ENCODE measurements around the gene DMD. TPM values are rescaled to one million over a fixed set of nuclear protein-coding genes. Genes with fewer than 3 reads are reported as not detected.
"Not testable (repeated sequence)": the region's sequence is repeated elsewhere in the genome, so short reads cannot be mapped to it uniquely, and the experiment has no call there.

Gene DMD
- 10 to 100 TPM; 14.9 to 18.3 (median 15.4) TPM for polyA plus RNA-seq (ENCODE audit: insufficient read length in 3 of 3)

GRCh38 chrX:33211356-33212260 lies at the start of gene DMD:
Gene DMD, minus strand, starts transcription at chrX:33211549. Its CDS starts 237 bp downstream, at chrX:33211312.
- DNase-seq (ENCODE audit: low read depth in 3 of 3, low spot score in 2 of 3), result peak; percentile 10 to 14 (median 12)

GRCh38 chrX:33252306-33252825 lies 41.0 kb upstream of the DMD start:
- no peak for DNase-seq (ENCODE audit: low read depth in 3 of 3, low spot score in 2 of 3)

DNA sequence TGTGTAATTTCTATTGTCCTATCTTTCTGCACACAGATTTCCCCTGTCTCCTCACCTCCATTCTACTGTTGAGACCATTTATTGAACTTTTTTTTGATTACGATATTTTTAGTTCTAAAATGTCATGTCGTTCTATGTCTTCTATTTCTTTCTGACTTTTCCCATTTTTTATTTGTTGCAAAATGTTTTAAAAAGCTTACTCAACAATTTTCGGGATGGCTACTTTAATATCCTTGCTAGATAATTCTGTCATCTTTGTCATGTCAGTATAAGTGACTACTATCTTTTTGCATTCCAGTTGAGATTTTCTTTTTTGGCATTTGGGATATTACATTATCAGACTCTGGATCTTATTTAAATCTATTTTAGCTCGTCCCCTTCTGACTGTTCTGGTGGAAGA lies 7.5 kb upstream of the DMD start:
- no peak for DNase-seq (ENCODE audit: low read depth in 3 of 3, low spot score in 2 of 3)

DNA sequence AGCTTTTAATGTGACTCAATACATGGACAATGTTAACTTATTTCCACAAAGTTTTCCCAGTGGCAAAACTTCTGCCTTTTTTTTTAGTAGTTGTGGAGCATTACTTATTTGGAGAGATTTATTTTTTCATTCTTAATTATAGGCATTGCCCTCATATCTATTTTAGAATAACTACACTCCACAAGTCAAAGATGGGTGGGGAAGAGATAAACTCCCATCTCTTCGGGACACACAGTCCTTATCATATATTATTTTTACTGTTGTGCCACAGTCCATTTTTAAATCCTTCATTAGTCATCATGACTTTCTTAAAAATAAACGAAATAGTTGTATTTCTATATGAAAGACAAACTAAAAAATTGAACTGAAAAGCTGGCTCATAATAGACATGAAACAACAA lies 1.2 kb downstream of the DMD start:
- no peak for DNase-seq (ENCODE audit: low read depth in 3 of 3, low spot score in 2 of 3)

GRCh38 chrX:33207056-33207455 lies 4.3 kb downstream of the DMD start:
- no peak for DNase-seq (ENCODE audit: low read depth in 3 of 3, low spot score in 2 of 3)

DNA sequence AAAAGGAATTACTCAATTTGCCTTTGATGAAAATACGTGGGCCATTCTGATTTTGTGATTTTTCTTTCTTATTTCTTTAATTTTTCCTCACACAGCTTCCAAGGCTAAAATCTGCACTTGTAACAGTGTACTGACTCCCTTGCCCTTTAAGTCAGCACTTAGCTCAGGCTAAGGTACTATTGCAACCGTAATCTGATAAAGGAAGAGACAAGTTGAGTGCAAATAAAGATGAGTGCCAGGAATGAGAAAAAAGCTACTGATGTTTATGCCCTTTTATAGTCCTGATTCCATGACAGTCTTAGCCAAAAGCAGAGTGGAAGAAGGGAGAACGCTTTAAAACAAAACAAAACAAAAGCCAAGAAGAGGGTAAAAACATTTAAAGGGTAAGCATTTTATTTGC lies 6.0 kb downstream of the DMD start:
- DNase-seq (ENCODE audit: low read depth in 3 of 3, low spot score in 2 of 3), result no peak

- DNase-seq (ENCODE audit: low read depth in 3 of 3, low spot score in 2 of 3), result no peak
Measured at GRCh38 chrX:33204889-33205288, 6.5 kb downstream of the DMD start.

DNA sequence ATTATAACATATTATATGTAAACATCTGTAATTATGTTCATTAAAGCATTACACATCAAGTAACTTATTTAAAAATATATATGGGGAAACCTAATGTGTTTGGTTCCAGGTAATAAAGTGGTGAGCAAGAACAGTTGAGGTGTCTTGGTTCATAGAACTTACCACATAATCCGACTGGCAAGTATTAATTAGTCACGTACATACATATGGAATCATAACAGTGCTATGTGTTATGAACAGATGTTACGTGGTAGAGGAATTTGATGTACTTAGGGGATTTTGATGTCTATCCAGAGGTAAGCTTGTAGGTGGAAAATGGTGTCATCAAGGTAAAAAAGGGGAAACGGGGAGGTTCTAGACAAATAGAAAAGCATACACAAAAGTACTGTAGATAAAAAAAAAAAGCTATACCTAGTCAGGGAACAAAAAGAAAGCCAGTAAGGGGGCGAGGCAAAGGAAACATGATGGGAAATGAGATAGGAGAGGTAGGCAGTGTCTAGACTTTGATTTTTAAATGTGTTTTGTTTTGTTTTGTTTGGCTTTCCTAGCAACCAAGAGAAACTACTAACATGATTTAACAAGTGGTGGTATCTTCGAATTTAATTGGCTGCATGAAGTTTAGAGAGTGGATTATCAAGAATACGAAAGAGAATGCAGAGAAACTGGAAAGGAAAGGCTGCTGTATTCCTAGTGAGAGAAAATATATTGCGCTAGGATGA lies 12.6 kb downstream of the DMD start:
- DNase-seq (ENCODE audit: low read depth in 3 of 3, low spot score in 2 of 3), result no peak

GRCh38 chrX:33195698-33196097 lies 15.7 kb downstream of the DMD start:
- no peak for DNase-seq (ENCODE audit: low read depth in 3 of 3, low spot score in 2 of 3)

GRCh38 chrX:33194876-33195433 lies 16.4 kb downstream of the DMD start:
- DNase-seq (ENCODE audit: low read depth in 3 of 3, low spot score in 2 of 3), result no peak

- no peak for DNase-seq (ENCODE audit: low read depth in 3 of 3, low spot score in 2 of 3)
Measured at GRCh38 chrX:33194289-33194688, 17.1 kb downstream of the DMD start.

DNA sequence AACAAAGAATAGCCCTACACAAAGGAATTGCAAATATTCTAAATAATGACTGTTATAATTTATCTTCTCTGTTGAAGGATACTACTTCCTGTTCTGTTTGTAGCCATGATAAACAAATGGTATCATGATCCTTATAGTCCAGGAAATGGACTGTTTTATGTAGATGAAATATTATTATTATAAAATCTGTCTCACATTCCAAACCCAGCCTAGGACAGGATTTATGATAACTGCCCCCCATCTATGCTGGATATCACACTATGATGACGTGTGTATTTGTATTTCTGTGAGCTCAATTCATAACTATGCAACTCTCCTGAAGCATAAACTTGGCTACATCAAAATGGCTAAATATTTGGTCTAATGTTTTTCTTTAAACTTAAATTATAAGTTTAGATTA lies 21.3 kb downstream of the DMD start:
- DNase-seq (ENCODE audit: low read depth in 3 of 3, low spot score in 2 of 3), result no peak

DNA sequence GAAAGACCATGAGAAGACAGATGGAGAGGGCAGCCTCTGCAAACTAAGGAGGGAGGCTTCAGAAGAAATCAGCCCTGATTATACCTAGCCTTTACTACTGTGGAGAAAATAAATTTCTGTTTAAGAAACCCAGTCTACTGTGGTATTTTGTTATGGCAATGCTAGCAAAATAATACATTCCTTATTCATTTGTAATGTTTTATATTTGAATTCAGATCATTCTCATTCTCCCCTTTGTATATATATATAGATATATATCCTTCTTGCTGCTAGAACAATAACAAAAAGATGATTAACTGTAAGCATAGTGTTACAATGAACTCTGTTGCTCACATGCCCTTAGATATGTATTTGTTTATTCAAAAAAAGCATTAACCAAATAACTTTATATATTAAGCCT lies 22.5 kb downstream of the DMD start:
- DNase-seq (ENCODE audit: low read depth in 3 of 3, low spot score in 2 of 3), result no peak

GRCh38 chrX:33188286-33188685 lies 23.1 kb downstream of the DMD start:
- DNase-seq (ENCODE audit: low read depth in 3 of 3, low spot score in 2 of 3), result no peak

- not testable (repeated sequence) for DNase-seq (ENCODE audit: low read depth in 3 of 3, low spot score in 2 of 3)
Measured at GRCh38 chrX:33184803-33185202, 26.5 kb downstream of the DMD start.

GRCh38 chrX:33183361-33183760 lies 28.0 kb downstream of the DMD start:
- DNase-seq (ENCODE audit: low read depth in 3 of 3, low spot score in 2 of 3), result no peak

DNA sequence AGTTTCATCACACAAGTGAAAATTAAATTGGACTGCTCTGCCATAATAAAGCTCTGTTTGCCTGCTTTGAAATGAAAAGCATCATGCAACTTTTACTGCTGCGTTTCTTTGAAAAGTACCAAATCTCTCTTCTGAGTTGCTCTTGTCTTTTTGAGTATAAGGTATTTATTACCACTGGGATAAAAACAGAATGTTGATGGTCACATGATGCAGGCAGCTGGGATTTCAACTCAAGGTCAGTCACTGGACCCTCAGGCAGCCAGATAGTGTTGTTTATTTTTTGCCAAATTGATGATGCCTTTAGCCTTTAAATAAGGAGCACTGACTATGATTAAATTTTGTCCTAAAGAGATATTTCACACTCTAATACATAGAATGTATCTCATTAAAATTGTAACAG lies 32.7 kb downstream of the DMD start:
- DNase-seq (ENCODE audit: low read depth in 3 of 3, low spot score in 2 of 3), result no peak

DNA sequence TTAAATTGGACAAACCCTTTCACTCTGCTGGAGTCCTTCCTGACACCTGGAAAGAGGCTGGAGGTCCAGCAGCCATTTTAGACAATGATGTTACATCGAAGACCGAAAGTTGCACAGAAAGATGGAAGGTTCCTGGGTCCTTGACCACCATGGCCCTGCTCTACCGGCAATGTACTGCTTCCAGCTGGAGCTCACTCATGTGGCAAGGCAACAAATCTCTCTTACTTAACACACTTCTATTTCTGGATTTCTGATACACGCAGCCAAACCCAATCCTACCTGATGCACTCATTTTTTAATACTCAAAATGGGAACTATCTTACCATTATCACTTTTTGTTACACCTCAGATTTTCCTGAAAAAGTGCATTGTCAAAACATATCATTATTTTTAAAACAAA lies 33.1 kb downstream of the DMD start:
- DNase-seq (ENCODE audit: low read depth in 3 of 3, low spot score in 2 of 3), result no peak

DNA sequence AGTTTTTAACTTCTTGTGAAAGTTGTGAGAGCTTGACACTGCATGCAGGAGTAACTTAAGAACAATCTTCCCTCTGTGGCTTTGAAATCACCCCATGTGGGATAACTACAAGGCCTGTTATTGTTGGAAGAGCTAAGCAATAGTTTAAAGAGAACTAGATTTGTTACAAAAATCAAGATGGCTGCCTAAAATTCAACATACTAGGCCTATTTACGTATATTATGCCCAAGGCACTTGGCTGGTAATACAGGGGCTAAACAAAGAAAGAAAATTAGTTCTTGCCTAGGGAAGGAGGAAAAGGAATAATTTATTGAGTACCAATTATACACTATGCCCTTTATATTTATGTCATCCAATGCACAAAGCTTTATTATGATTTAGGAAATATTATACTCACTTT lies 36.1 kb downstream of the DMD start:
- DNase-seq (ENCODE audit: low read depth in 3 of 3, low spot score in 2 of 3), result no peak

DNA sequence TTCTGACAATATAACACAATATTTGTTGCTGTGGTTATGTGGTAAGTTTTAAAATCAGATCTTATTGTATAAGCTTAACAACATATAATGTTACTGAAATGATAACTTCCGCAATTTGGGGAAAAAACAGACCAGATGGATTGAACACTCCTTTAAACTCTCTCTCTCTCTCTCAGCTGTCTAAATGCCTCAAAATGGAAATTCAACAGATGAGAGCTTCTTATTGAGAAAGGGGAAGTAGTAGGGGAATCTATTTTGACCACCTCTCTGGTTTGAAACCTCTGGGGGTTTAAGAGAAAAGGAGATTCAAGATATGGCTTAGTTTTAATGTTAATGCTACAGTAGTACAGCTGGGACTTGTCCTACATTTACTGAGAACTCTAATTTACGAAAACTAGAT lies 40.3 kb downstream of the DMD start:
- DNase-seq (ENCODE audit: low read depth in 3 of 3, low spot score in 2 of 3), result no peak

DNA sequence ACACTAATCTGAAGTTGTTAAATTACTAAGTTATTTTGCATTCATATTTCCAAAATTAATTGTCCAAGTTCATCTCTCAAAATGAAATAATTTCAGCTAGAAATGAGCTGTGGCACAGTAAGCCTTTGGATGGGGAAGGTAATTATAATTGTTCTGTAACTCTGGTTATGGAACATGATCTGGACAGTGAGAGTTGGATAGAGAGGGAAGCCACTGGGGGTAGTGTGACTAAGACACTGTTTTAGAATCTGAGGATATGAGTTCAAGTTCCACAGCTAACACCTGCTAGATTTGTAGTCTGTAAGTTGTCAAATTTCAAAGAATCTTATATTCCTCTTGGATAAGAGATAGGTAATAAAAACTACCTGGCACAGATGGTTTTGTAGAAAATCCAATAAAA lies 49.5 kb downstream of the DMD start:
- DNase-seq (ENCODE audit: low read depth in 3 of 3, low spot score in 2 of 3), result no peak

Data from right renal cortex interstitium (tissue), 3 donors.